ENCODE data around the gene GAGE12E. TPM values are rescaled to one million over a fixed set of nuclear protein-coding genes. Genes with fewer than 3 reads are reported as not detected.
"Not testable (repeated sequence)": the region's sequence is repeated elsewhere in the genome, so short reads cannot be mapped to it uniquely, and the experiment has no call there.

Gene GAGE12E
- not detected for total RNA-seq (2021; fragmentation: NEBNext Ultra II Directional; extraction: Animal tissue kit (Norgen Biotek cat#: 25700))
- long read RNA-seq = 0 reads

GRCh38 chrX:49550989-49551388 is at the start of gene GAGE12E:
GAGE12E (plus strand) TSS chrX:49551289; CDS start chrX:49552444, 1,155 bp downstream.
- H3K4me3 Mint-ChIP-seq; H3K27me3 Mint-ChIP-seq (ENCODE audit: insufficient read depth); H3K4me1 Mint-ChIP-seq (ENCODE audit: low read depth); H3K27ac Mint-ChIP-seq; H3K36me3 Mint-ChIP-seq (ENCODE audit: low read depth); DNase-seq; H3K9me3 Mint-ChIP-seq: not testable (repeated sequence)

GRCh38 chrX:49531877-49532276 is 19.2 kb upstream of the GAGE12E start, which contains the start of gene GAGE12C:
GAGE12C (plus strand) TSS chrX:49532177; CDS start chrX:49533332, 1,155 bp downstream.
- DNase-seq; H3K36me3 Mint-ChIP-seq (ENCODE audit: low read depth); H3K9me3 Mint-ChIP-seq; H3K4me3 Mint-ChIP-seq; H3K4me1 Mint-ChIP-seq (ENCODE audit: low read depth); H3K27ac Mint-ChIP-seq; H3K27me3 Mint-ChIP-seq (ENCODE audit: insufficient read depth): not testable (repeated sequence)

GRCh38 chrX:49541433-49541832 is 9.7 kb upstream of the GAGE12E start, which contains the start of gene GAGE12D:
GAGE12D (plus strand) TSS chrX:49541733; CDS start chrX:49542888, 1,155 bp downstream.
- H3K36me3 Mint-ChIP-seq (ENCODE audit: low read depth); H3K4me1 Mint-ChIP-seq (ENCODE audit: low read depth); H3K9me3 Mint-ChIP-seq; H3K4me3 Mint-ChIP-seq; H3K27me3 Mint-ChIP-seq (ENCODE audit: insufficient read depth); H3K27ac Mint-ChIP-seq; DNase-seq: not testable (repeated sequence)

GRCh38 chrX:49560542-49560941 is 9.5 kb downstream of the GAGE12E start, which contains the start of gene GAGE12F:
GAGE12F (plus strand) TSS chrX:49560842; CDS start chrX:49561997, 1,155 bp downstream.
- not testable (repeated sequence) for H3K4me3 Mint-ChIP-seq; H3K36me3 Mint-ChIP-seq (ENCODE audit: low read depth)

GRCh38 chrX:49568728-49569127 is 17.6 kb downstream of the GAGE12E start:
- not testable (repeated sequence) for DNase-seq; H3K27me3 Mint-ChIP-seq (ENCODE audit: insufficient read depth); H3K4me1 Mint-ChIP-seq (ENCODE audit: low read depth); H3K4me3 Mint-ChIP-seq; H3K36me3 Mint-ChIP-seq (ENCODE audit: low read depth); H3K9me3 Mint-ChIP-seq; H3K27ac Mint-ChIP-seq

More at GRCh38 chrX:49560542-49560941, 9.5 kb downstream of the GAGE12E start, which contains the start of gene GAGE12F:
- DNase-seq; H3K9me3 Mint-ChIP-seq; H3K27ac Mint-ChIP-seq; H3K4me1 Mint-ChIP-seq (ENCODE audit: low read depth); H3K27me3 Mint-ChIP-seq (ENCODE audit: insufficient read depth): not testable (repeated sequence)

GRCh38 chrX:49569152-49569551 is 18.1 kb downstream of the GAGE12E start:
- not testable (repeated sequence) for H3K9me3 Mint-ChIP-seq; H3K4me3 Mint-ChIP-seq; H3K27ac Mint-ChIP-seq; H3K4me1 Mint-ChIP-seq (ENCODE audit: low read depth); H3K36me3 Mint-ChIP-seq (ENCODE audit: low read depth); H3K27me3 Mint-ChIP-seq (ENCODE audit: insufficient read depth); DNase-seq

- not testable (repeated sequence) for DNase-seq; H3K27me3 Mint-ChIP-seq (ENCODE audit: insufficient read depth); H3K4me1 Mint-ChIP-seq (ENCODE audit: low read depth); H3K9me3 Mint-ChIP-seq; H3K36me3 Mint-ChIP-seq (ENCODE audit: low read depth); H3K4me3 Mint-ChIP-seq; H3K27ac Mint-ChIP-seq
These were observed 19.0 kb downstream of the GAGE12E start, which contains the start of gene GAGE12G for GRCh38 chrX:49570100-49570499. GAGE12G (plus strand) TSS chrX:49570400; CDS start chrX:49571555, 1,155 bp downstream.

- not testable (repeated sequence) for H3K27ac Mint-ChIP-seq; H3K36me3 Mint-ChIP-seq (ENCODE audit: low read depth); H3K4me3 Mint-ChIP-seq; H3K4me1 Mint-ChIP-seq (ENCODE audit: low read depth); DNase-seq; H3K9me3 Mint-ChIP-seq; H3K27me3 Mint-ChIP-seq (ENCODE audit: insufficient read depth)
These were observed 28.6 kb downstream of the GAGE12E start, which contains the start of gene GAGE12H for GRCh38 chrX:49579649-49580048. GAGE12H (plus strand) TSS chrX:49579949; CDS start chrX:49581104, 1,155 bp downstream.

GRCh38 chrX:49589196-49589595 is 38.1 kb downstream of the GAGE12E start, which contains the start of gene GAGE2A:
GAGE2A (plus strand) TSS chrX:49589496; CDS start chrX:49590651, 1,155 bp downstream.
- not testable (repeated sequence) for H3K9me3 Mint-ChIP-seq; H3K36me3 Mint-ChIP-seq (ENCODE audit: low read depth); H3K27me3 Mint-ChIP-seq (ENCODE audit: insufficient read depth); H3K4me3 Mint-ChIP-seq; H3K4me1 Mint-ChIP-seq (ENCODE audit: low read depth); DNase-seq; H3K27ac Mint-ChIP-seq

GRCh38 chrX:49589769-49590478 is 38.8 kb downstream of the GAGE12E start:
- not testable (repeated sequence) for H3K4me3 Mint-ChIP-seq; DNase-seq; H3K36me3 Mint-ChIP-seq (ENCODE audit: low read depth); H3K4me1 Mint-ChIP-seq (ENCODE audit: low read depth); H3K9me3 Mint-ChIP-seq; H3K27ac Mint-ChIP-seq; H3K27me3 Mint-ChIP-seq (ENCODE audit: insufficient read depth)

GRCh38 chrX:49590488-49590887 is 39.4 kb downstream of the GAGE12E start:
- not testable (repeated sequence) for H3K4me3 Mint-ChIP-seq; H3K27me3 Mint-ChIP-seq (ENCODE audit: insufficient read depth); H3K9me3 Mint-ChIP-seq; H3K27ac Mint-ChIP-seq; H3K36me3 Mint-ChIP-seq (ENCODE audit: low read depth); H3K4me1 Mint-ChIP-seq (ENCODE audit: low read depth); DNase-seq

- H3K27ac Mint-ChIP-seq; H3K27me3 Mint-ChIP-seq (ENCODE audit: insufficient read depth); H3K9me3 Mint-ChIP-seq; H3K36me3 Mint-ChIP-seq (ENCODE audit: low read depth); DNase-seq; H3K4me3 Mint-ChIP-seq; H3K4me1 Mint-ChIP-seq (ENCODE audit: low read depth): not testable (repeated sequence)
These were observed 47.6 kb downstream of the GAGE12E start, which contains the start of gene GAGE1 for GRCh38 chrX:49598720-49599119. GAGE1 (plus strand) TSS chrX:49599020; CDS start chrX:49600175, 1,155 bp downstream.

Measured in HFFc6 (cell line).